IPS-NIHi11 (cell line): ENCODE data around the gene FGF18.
"Not testable (repeated sequence)": the region's sequence is repeated elsewhere in the genome, so short reads cannot be mapped to it uniquely, and the experiment has no call there.

Experiments used
- DNase-seq: peaks from one replicate; pipeline ENCODE4 v3.0.0; 2012; ENCODE audit warnings: mixed read lengths, low spot score

Gene FGF18

GRCh38 chr5:171497494-171497893, 78.0 kb downstream of the FGF18 start:
- not testable (repeated sequence) for DNase-seq

DNA sequence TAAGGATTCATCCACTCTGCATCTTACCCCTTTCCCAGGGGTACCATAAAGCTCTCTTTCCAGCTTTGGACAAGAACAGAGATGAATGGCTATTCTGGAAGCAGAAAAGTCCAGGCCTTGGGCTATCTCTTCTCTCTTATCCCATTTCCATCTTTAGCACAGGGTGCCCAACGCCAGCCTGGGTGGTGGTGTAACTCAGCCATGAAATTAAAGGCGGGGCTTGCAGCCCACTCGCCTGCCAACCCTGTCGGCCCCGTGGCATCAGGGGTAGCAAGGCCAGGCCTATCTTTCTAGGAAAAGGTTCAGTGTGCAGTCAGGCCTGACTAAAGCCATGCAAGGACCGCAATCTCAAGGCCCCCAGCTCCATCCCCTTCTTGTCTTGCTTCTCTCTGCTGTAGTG, 78.7 kb downstream of the FGF18 start:
- no peak for DNase-seq

- DNase-seq = no peak
Observed at GRCh38 chr5:171499611-171500010, 80.2 kb downstream of the FGF18 start.

DNA sequence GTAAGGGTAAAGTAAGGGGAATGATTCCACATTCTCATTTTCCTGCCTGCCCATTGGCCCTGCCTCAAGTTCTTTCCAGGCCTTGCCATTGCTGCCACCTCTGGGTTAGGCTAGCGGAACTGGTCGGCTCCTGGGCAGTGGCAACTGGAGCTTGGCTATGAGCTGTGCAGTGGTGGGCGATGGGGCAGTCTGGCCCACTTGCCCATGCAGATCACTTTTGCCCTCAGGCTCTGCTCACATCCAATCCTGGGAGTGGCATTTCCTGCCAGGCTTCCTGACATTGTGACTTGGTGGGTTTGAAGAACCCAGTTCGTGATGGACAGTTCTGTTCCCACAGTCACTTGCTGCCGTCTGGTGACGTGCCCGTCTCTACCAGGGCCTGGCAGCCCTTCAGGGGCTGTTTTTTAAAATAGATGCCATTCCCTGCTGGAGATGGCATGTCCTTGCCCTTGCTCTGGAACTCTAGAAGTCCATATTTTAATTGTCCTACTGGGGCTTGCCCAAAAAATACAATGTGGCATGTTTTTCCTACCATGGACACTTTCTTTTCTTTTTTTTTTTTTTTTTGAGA, 86.1 kb downstream of the FGF18 start:
- DNase-seq = no peak

DNA sequence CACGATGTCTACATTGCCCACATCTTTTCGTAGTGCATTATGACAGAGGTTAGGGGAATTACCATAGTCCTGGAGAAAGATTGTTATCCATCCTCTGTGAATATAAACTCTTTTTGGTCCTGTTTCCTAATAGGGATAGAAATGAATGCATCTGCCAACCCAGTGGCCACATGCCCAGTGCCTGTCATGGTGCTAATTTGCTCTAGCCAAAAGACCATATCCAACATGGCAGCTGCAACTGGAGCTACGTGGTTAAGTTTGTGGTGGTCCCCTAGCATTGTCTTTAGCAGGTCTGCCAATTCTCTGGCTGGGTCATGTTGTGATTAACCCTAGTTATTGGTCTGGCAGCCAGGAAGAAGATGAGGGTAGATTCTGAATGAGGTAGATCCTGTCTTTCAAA, 87.5 kb downstream of the FGF18 start:
- no peak for DNase-seq
